ENCODE results near the gene MCM3AP.

The MCM3AP gene

GRCh38 chr21:46185716-46186115 is 99.7 kb downstream of the MCM3AP start:
- no peak for DNase-seq (ENCODE audit: low read depth)

Data from fibroblast of gingiva (primary cell).